GM18861 (cell line): ENCODE measurements around the gene AVPI1.

ENCODE experiments used
- ATAC-seq: cut with Tn5 transposase; IDR thresholded peaks from one replicate; pipeline ENCODE4 v1.9.1; 2021; ENCODE audit not compliant: unreplicated experiment

The AVPI1 gene, protein sequence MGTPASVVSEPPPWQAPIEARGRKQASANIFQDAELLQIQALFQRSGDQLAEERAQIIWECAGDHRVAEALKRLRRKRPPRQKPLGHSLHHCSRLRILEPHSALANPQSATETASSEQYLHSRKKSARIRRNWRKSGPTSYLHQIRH

DNA sequence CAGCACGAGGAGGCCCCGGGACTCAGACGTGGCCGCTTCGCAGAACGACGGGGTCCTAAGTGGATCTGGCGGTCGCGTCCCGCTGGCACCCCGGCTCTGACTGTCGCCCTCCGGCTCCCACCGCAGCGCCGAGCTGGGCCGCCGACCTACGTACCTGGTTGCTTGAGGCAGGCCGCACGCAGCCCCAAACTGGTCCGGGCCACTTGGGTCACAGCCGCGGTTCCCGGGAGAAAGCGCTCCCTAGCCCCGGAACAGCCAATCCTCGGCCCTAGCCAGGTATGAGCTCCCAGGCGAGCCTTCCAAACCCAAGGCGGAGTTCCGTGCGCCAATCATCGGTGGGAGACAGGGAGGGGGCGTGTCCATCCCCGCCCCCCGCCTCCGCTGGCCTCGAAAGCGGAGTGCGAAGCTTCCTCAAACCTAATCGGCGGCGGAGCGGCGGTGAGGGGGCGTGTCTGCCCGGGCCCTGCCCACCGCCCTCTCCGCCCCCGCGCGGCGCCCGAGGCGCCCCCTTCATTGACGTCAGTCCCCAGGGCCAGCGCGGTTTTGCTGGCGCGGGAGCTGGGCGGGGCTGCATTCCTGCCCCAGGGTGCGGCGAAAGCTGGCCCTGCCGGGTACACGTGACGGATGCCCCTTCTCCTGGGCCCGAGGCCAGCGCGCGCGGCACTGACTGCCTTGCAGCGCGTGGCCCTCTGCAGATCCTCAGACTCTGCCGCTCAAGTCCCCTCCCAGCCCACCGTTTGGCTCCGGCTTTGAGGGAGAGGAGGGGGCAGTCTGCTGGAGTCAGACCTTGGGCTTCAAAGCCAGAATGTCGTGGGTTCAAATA, at the start of gene AVPI1:
Gene AVPI1 (minus strand): TSS at position 280 of the 823 bp plus-strand sequence. CDS start 7,336 bp downstream, outside the sequence.
- ATAC-seq: peak; percentile 81

DNA sequence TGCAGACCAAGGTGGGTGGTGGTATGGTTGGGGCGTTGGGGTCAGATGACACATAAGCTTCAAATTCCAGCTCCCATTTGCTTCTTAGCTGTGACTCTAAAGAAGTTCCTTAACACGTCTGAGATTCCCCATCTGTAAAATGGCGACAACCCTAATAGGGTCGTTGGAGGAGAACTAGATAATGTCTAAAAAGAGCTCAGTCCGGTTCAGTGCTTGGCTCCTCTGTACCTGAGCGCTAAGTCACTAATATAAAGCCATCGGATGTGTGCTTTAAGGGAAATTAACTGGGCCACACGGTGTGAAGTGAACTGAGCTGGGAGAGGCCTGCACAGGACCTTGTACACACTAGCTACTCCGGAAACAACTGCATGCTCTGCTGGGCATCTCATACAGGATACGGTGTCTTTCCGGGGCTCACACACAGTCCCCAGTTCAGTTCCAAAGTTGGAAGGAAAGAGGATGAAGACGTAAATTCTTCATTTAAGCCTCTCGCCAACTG, 49.4 kb upstream of the AVPI1 start:
- no peak for ATAC-seq

DNA sequence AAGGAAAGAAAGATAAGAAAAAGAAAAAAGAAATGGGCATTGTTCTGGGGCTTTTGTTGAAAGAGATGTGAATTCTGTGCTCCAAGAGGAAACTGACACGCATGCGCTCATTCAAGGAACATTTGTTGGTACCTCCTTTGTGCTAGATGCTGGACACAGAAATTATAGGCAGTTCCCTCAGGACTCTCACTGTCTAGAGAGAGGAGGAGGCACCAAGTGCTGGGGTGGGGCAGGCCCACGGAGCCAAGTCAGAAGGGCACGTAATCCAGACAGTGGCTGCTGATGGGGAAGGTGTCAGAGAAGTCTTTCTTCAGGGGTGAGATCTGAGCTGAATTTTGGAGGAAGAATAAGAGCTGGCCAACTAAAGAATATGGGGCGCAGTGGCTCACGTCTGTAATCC, 47.0 kb upstream of the AVPI1 start:
- no peak for ATAC-seq

DNA sequence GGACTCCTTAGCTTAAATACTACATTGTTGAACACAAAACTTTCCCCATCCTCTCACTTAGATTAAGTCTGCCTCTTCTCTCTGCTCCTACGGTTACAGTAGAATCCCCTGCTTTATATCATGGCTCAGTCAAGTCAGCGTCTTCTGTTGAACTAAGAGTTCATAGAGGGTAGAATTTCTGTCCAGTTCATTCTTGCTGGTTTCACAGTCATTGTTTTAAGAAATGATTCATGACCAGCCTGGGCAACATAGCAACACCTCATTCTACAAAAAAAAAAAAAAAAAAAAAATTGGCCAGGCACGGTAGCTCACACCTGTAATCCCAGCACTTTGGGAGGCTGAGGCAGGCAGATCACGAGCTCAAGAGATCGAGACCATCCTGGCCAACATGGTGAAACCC, 46.2 kb upstream of the AVPI1 start:
- ATAC-seq: no peak

DNA sequence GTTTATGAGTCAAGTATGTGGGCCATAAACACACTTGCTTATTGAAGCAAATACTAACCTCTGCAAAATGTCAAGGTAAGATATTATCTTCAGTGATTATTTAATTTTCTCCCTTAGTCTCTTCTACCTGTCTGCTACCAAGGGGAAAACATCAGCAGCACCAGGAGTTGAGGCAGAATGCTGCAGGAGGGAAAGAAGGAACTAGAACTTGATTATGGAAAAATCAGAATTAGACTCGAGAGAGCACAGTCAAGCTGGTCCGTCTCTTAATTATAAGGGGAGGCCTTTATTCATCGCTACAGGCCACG, 45.0 kb upstream of the AVPI1 start:
- no peak for ATAC-seq

DNA sequence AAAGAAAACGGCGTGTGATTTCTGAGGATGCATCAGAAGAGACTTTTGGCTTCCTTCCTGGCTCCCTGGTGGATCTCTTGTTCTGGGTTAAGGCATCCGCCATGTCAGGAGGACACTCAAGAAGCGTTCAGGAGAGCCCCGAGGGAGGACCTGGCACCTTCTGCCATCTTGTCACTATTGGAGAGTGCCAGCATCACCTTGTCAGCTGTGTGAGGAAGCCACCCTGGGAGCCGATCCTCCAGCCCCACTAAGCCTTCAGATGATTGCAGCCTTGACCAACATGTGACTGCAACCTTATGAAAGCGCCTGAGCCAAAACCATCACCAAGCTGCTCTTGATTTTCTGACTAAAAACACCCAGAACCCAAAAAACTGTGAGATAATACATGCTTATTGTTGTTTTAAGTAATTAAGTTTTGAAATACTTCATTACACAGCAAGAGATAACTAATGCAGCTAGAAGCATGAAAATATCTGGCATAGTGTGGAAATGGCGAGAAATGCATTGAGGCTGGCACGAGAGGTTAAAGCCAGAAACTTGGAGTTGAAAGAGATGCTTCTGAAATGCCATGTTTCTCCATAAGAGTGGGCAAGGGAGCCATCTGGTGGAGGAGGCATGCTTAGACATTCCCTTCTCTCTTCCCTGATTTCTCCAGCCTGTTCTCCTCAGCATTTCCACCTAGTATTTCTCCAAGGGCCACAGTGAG, 44.5 kb upstream of the AVPI1 start:
- ATAC-seq: no peak

DNA sequence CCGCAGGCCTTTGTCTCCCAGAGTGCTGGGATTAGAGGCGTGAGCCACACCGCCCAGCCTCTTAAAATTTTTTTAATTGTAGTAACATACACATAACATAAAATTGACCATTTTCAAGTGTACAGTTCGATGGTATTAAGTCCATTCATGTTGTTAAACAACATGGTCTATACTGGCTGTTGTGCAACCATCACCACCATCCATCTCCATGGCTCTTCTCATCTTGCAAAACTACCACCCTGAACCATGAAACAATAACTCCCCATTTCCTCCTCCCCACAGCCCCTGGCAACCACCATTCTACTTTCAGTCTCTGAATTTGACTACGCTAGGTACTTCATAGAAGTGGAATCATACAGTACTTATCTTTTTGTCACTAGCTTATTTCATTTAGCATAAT, 42.0 kb upstream of the AVPI1 start:
- ATAC-seq: no peak

DNA sequence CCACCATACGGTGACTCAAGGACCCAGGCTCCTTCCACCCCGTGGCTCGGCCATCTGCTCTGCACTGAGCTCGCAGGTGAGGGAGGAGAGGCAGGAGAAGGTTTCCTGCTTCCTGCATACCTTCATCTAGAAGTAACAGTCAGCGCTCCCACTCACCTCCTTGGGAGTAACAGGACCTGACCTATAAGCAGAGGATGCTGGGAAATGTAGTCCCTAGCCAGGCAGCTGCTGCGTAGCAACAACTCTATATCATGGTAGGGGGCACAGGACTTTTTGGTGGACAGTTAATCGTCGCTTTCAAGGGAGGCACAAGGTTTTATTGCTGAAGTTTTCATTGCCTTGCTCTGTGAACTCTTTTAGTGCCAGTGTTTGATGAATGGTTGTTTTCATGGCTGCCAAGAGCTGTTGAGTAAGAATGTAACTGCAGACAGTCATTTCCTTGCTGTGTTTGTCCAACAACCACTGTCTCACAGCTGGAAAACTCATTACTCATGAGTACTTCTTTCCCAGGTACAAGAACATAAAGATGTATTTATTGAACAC, 39.7 kb upstream of the AVPI1 start:
- no peak for ATAC-seq

DNA sequence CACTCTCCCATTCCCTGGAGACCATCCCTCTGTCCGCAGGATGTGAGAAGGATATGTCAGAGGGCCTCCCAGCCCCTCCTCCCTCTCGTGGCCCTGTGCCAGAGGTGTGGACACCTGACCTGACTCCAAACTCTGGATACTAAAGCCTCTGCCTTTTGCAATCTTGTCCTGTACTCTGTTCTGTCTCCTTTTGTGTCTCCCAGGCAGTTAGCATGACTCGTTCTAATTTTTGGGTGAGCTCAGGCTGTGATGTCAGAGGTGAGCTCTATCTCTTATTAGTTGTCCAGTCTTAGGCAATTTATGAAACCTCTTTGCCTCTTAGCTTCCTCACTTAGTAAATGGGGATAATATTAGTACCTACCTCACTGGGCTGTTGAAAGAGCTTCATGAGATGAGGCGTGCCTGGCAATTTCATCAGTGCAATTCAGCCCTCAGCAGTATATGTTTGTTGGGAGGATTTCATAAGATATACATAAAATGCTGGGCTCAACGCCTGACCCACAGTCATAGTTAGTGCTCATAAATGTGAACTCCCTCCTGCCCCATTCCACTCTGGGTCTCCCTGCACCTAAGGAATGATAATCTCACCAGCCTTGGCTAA, 37.4 kb upstream of the AVPI1 start:
- no peak for ATAC-seq

DNA sequence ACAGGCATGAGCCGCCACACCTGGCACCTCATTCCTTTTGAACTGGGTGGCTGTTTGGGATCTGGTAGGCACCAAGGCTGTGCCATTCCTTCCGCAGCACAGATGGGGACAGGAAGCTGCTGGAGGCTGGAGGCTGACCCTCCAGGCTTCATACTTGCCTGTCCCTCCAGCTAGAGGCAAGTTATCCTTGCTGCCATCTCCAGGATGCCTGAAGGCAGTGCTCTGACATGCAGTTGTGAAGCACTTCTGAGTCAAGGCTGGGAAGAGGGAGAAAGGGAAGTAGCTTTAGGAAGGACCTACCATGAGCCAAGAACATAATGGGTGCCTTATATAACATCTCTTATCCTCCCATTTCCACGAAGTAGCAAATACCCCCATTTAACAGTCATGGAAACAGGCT, 36.0 kb upstream of the AVPI1 start:
- ATAC-seq: no peak

DNA sequence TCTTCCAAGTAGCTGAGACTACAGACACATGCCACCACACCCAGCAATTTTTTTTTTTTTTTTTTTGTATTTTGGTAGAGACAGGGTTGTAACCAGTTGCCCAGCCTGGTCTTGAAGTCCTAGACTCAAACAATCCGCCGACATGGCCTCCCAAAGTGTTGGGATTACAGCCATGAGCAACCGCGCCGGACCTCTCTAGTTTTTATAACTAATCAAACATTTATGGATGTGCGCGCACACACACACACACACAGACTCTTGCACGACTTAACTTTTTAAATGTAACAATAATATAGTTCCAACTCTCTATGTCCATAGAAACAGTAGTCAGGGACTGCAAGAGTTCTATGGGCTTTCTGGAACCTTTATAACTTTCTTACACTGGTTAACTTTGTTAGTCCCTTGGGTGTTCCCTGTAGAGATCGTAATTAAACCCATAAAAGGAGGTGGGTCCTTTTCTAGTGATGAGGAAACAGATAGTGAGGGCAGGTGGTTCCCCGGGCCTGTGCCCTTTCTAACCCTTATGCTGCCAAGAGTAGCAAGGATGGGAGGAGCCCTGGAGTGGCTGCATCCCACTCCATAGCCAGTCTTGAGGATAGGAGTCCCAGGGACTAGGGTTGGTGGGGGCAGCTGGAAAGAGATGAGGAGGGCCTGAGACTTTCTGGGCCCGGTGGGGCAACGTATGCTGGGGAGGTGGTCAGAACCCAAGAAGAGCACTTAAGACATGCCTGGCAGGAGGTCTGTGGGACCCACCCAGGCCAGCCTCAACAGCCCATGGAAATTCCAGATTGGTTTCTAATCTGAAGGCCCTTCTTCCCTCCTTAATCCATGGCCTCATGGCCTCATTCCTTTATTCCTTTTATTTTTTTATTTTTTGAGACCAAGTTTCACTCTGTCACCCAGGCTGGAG, 35.1 kb upstream of the AVPI1 start:
- ATAC-seq: no peak

DNA sequence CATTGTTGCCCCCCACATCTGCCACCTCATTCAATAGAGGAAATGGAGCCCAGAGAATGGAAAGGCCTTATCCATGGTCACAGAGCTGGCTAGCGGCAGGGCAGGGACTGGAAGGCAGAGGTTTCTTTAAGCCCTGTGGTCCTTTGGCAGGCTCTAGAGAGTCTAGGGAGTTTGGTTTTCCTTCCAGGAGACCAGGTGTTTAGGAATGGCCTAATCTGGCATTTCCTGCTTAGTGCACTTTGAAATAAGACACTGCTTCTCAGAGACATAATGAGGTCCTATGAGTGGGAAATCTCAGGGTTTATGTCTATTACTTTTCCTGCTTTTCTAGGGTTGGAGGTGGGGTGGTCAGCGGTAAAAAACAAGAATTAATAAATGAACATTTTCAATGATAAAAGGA, 32.6 kb upstream of the AVPI1 start:
- ATAC-seq: no peak

DNA sequence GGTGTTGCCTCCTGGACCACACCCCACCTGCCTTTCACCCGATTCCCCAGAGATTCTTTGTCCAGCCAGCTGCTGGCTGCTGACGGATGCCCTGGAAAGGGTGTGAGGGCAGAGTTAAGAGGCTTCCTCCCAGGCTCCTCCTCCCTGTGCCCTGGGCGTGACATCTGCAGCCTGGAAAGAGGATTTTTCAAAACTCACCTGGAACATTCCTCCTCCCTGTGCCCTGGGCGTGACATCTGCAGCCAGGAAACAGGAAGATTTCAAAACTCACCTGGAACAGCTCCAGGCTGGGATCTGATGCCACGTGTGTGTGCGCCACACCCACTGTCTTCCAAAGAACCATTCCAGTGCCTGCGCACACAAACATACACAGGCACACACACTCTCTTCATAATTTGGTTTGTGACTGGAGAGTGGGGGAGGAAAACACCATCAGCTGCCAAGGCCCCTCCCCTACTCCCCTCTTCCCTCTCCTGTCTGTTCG, 31.7 kb upstream of the AVPI1 start:
- ATAC-seq: no peak

DNA sequence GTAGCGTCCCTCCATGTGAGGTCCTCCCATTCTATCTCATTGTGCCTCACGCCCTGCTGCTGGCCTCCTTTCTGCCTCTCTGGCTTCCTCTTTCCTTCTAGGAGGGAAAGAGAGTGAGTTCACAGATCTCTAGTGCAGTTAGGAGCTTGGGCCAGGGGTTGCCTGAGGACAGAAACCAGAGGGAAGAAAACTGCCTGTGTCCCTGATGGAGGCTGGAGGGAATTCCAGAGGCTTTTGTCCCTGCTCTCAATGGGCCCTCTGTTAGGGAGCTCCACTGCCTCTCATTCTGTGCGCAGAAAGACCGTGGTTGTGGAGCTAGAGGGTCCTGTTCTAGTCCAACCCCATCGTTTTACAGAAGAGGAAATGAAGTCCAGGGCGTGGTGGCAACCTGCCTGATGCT, 31.1 kb upstream of the AVPI1 start:
- ATAC-seq: no peak

DNA sequence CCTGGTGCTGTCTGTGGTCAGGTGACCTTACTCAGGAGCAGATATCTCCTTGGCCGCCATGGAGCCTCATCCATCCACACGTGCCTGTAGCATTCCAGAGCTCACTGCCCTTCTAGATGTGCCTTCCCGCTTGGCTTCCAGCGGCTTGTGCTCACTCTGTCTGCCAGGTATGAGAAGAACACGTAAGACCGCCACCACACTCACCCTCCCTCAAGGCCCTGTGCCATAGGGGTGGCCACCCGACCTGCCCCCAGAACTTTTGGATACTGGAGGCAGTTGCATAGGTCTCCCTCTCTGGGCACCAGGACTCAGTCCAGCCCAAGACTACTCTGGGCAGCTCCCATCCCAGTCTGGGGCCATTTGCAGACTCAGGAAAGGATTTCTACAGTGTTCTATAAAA, 30.6 kb upstream of the AVPI1 start:
- ATAC-seq: no peak

DNA sequence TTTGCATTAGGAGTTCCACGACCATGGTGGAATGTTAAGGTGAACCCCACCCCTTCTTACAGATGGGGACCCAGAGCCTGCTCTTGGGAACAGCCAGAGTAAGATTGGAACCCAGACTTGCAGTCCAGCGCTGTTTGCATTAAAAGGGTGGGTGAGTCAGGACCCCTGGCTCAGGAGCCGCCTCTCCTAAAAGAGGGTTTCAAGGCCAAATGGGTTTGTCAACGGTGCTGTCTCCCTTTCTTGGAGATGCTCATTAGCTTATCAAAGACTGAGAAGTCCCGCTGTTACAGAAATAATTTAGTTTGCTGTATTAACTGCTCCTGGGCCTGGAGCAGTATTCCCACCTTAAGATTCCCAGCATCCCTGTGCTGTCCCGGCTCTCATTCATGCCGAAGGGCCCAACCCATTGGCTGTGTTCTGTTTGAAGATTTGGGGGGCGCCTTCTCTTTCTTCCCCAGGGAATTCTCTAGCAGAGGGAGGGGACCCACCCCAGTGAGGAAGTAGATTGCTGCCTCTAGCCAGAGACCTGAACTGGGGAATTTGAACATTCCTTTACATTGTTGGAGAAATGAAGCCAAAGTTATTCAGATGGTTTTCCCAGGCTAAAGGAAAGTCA, 28.3 kb upstream of the AVPI1 start:
- no peak for ATAC-seq

DNA sequence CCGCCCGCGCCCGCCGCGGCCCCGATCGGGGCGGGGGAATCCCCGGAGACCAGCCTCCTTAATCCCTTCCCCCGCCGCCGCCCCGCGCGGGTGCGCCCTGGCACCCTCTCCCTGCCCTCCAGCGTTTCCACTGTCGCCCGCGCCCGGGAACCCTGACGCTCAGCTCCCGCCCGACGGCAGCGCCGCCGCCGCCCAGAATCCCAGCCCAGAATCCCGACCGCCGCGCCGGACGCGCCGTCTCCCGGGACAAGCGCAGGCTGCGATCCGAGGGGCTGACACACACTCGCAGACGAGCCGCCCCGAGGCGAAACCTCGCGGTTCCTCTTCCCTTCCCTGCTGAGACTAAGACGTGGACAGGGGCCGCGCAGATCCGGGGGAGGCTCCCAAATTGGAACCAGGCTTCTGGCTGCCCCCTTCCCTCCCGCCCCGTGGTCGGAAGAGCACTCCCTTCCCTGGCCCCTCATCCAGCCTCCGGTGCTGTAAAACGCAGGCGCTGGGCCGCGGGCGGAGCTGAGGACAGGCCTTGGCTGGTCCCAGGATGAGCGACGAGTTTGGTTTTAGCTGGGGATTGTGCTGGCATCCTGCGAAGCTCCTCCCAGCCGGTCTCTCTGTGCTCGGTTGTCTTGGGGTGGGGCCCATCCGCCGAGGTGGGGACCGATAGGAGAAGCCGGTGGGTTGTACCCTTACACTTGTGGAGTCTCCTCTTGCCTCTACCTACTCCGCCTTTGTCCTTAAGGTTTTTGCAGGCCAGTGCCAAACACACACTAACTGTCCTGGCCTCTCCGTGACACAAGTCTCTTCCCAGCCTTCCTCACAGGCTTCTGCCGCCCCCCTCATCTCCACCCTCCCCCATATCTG, 27.6 kb upstream of the AVPI1 start:
- ATAC-seq: peak; percentile 33

DNA sequence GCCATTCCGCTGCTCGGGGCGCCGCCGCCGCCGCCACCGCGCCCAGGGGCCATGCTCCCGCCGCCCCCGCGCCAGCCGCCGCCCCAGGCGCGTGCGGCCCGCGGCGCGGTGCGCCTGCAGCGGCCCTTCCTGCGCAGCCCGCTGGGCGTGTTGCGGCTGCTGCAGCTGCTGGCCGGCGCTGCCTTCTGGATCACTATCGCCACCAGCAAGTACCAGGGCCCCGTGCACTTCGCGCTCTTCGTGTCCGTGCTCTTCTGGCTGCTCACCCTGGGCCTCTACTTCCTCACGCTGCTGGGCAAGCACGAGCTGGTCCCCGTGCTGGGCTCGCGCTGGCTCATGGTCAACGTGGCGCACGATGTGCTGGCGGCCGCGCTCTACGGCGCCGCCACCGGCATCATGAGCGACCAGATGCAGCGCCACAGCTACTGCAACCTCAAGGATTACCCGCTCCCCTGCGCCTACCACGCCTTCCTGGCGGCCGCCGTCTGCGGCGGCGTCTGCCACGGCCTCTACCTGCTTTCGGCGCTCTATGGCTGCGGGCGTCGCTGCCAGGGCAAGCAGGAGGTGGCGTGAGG, 26.9 kb upstream of the AVPI1 start:
- peak; percentile 61 for ATAC-seq
